NCI-H2107 (cell line): ENCODE measurements around the gene PHRF1.
"Not testable (repeated sequence)": the region's sequence is repeated elsewhere in the genome, so short reads cannot be mapped to it uniquely, and the experiment has no call there.

Experiments used
- DNase-seq: peaks from one replicate; lab custom pipeline; 2025; lab: John Stamatoyannopoulos, UW

PHRF1 gene

DNA sequence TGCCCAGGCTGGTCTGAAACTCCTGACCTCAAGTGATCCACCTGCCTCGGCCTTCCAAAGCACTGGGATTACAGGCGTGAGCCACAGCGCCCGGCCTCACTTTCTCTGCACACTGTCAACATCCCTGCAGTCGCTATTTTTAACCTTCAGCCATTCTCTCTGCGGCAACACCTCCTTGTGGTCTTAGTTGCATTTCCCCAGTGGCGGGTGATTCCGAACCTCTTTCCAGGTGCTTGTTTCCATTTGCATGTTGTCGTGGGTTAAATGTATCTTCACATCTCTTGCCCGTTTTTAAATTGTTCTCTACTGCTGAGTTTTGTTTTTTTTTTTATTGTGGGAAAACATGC lies 52.9 kb downstream of the PHRF1 start:
- DNase-seq: no peak

DNA sequence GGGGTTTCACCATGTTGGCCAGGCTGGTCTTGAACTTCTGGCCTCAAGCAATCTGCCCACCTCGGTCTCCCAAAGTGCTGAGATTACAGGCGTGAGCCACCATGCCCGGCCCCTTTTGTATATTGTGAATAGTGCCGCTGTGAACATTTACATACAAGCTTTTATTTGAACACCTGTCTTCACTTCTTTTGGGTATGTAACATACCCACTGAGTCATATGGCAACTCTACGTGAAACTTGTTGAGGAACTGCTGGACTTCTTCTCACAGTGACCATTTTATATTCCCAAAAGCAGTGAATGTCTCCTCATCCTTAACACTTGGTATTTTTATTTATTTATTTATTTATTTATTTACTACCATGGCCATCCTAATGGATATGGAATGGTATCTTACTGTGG lies 54.6 kb downstream of the PHRF1 start:
- no peak for DNase-seq

GRCh38 chr11:635945-636510 lies 59.8 kb downstream of the PHRF1 start:
- DNase-seq: no peak

DNA sequence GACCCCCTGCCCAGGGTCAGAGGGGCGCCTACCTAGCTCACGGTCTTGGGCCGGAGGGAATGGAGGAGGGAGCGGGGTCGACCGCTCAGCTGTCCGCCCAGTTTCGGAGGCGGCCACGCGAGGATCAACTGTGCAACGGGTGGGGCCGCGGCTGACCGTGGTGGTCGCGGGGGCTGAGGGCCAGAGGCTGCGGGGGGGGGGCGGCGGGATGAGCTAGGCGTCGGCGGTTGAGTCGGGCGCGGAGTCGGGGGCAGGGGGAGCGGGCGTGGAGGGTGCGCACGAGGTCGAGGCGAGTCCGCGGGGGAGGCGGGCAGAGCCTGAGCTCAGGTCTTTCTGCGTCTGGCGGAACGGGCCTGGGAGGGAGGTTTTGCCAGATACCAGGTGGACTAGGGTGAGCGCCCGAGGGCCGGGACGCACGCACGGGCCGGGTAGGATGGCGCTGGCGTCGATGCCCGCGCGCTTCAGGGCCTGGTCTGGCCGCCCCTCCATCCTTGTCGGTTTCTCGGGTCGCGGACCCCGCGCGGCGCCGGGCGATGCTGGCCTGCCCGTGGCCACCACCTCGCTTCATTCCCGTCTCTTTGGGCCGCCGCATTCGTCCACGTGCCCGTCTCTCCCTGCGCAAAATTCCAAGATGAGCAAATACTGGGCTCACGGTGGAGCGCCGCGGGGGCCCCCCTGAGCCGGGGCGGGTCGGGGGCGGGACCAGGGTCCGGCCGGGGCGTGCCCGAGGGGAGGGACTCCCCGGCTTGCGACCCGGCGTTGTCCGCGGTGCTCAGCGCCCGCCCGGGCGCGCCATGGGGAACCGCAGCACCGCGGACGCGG lies 60.5 kb downstream of the PHRF1 start, which contains the start of gene DRD4:
DRD4 (plus strand) TSS at position 759 of the 822 bp plus-strand sequence; CDS start at position 795, 36 bp downstream.
- no peak for DNase-seq

DNA sequence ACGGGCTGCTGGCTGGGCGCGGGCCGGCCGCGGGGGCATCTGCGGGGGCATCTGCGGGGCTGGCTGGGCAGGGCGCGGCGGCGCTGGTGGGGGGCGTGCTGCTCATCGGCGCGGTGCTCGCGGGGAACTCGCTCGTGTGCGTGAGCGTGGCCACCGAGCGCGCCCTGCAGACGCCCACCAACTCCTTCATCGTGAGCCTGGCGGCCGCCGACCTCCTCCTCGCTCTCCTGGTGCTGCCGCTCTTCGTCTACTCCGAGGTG lies 61.0 kb downstream of the PHRF1 start:
- DNase-seq: no peak

DNA sequence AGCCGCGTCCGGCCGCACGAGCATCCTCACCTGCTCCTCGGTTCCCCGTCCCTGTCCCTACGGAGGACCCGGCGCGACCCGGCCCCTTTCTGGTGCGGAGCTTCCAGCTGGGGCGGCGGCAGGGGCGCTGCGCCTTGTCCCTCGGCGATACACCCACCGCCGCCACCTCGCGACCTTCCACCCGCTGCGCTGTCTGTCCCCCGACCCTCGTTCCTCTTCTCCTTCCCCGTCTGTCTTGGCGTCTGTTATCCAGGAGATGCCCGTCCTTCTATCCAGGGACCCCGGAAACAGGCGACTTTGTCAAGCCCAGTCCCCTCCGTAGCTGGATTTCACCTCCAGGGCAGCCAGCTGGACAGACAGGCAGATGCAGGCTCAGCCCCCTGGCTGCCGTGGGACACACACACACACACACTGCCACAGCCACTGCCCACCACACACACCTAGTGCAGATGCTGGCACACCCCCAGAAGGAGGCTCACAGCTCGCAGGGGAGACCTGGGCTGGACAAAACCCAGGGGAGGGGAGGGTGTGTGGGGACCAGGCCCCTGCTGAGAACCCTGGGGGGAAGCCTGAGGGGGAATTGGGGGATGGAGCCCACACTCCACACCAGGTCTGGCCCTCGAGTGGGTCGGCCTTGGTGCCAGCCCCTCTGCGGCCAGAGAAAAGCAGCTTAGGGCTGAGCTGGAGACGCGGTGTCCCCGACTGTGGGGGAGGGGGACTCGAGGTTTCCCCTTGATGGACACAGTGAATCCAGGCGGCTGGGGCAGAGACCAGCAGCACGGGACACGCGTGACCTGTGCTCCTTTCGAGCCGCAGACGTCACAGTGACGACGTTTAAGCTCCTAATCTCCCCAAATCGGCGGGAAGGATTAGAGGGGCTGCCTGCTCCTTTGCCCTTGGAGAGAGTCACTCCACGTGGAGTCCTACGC lies 61.6 kb downstream of the PHRF1 start:
- no peak for DNase-seq

- DNase-seq: no peak
Observed at GRCh38 chr11:638631-639331, 62.5 kb downstream of the PHRF1 start.

- DNase-seq: no peak
Observed at GRCh38 chr11:639332-639955, 63.2 kb downstream of the PHRF1 start.

DNA sequence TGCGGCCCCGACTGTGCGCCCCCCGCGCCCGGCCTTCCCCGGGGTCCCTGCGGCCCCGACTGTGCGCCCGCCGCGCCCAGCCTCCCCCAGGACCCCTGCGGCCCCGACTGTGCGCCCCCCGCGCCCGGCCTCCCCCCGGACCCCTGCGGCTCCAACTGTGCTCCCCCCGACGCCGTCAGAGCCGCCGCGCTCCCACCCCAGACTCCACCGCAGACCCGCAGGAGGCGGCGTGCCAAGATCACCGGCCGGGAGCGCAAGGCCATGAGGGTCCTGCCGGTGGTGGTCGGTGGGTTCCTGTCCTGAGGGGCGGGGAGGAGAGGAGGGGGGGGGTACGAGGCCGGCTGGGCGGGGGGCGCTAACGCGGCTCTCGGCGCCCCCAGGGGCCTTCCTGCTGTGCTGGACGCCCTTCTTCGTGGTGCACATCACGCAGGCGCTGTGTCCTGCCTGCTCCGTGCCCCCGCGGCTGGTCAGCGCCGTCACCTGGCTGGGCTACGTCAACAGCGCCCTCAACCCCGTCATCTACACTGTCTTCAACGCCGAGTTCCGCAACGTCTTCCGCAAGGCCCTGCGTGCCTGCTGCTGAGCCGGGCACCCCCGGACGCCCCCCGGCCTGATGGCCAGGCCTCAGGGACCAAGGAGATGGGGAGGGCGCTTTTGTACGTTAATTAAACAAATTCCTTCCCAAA lies 63.9 kb downstream of the PHRF1 start:
- DNase-seq: no peak

- no peak for DNase-seq
Observed at GRCh38 chr11:641806-642370, 65.6 kb downstream of the PHRF1 start.

DNA sequence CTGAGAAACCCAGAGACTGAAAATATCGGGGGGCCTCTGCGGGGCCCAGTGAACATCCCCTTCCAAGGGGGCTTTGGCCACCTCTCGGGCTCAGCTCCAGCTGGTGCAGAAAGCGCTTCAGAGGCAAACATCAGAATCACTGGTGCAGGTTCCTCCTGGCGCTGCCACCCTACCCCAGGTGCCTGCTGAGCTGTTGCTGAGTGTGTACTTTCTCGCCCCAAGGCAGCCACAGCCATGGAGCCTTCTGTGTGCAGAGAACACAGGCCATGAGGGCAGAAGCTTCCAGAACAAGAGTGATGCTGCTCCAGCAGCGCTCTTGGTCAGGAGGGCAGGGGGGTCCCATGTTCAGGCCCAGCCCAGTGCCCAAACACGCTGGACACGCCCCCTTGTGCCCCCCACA lies 67.1 kb downstream of the PHRF1 start:
- DNase-seq: no peak

- no peak for DNase-seq
Observed at GRCh38 chr11:643849-644738, 67.8 kb downstream of the PHRF1 start.

DNA sequence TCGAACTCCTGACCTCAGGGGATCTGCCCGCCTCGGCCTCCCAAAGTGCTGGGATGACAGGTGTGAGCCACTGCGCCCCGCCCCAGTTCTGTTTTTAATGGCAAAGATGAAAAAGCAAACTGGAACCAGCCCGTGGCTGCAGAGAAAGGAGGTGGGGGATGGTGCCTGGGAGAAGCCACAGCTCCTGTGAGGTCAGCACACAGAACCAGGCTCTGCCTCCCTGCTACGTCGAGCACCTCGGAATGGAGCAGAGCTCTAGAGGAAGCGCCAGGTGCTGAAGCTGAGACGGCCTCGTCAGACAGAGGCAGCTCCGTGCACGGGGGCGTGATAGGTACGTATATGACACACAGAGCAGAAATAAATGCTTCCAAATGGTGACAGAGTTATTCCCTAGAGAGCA lies 69.3 kb downstream of the PHRF1 start:
- DNase-seq: peak; percentile 80

- no peak for DNase-seq
Observed at GRCh38 chr11:646214-646613, 69.9 kb downstream of the PHRF1 start.

- DNase-seq: not testable (repeated sequence)
Observed at GRCh38 chr11:647672-648158, 71.4 kb downstream of the PHRF1 start.

DNA sequence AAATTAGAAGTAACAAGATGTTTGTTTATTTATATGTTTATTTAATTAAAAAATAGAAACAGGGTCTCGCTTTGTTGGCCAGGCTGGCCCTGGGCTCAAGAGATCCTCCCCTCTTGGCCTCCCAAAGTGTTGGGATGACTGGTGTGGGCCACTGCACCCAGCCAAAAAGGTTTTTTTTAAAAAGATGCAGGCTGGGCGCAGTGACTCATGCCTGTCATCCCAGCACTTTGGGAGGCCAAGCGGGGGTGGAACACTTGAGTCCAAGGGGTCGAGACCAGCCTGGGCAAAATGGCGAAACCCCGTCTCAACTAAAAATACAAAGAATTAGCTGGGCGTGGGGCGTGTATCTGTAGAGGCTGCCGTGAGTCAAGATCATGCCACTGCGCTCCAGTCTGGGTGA lies 74.2 kb downstream of the PHRF1 start:
- DNase-seq: no peak

DNA sequence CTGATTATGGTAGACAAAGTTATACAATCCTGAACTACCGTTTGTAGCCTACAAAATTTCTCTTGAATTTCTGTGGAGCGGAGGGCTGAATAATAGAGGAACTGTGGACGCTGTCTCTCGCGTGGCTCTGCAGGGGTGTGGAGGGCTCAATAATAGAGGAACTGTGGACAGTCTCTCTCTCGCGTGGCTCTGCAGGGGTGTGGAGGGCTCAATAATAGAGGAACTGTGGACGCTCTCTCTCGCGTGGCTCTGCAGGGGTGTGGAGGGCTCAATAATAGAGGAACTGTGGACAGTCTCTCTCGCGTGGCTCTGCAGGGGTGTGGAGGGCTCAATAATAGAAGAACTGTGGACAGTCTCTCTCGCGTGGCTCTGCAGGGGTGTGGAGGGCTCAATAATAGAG lies 76.9 kb downstream of the PHRF1 start:
- not testable (repeated sequence) for DNase-seq

- DNase-seq: no peak
Observed at GRCh38 chr11:653837-654236, 77.6 kb downstream of the PHRF1 start.

- DNase-seq: not testable (repeated sequence)
Observed at GRCh38 chr11:654444-654843, 78.2 kb downstream of the PHRF1 start.
